Measurements from ENCODE around the gene KIF2B. TPM values are rescaled to one million over a fixed set of nuclear protein-coding genes. Genes with fewer than 3 reads are reported as not detected.
"Not testable (repeated sequence)": the region's sequence is repeated elsewhere in the genome, so short reads cannot be mapped to it uniquely, and the experiment has no call there.

KIF2B gene
- total and polyA plus RNA-seq, 2 of the 4 experiments (the other 2 are of a cell fraction), result not detected

DNA sequence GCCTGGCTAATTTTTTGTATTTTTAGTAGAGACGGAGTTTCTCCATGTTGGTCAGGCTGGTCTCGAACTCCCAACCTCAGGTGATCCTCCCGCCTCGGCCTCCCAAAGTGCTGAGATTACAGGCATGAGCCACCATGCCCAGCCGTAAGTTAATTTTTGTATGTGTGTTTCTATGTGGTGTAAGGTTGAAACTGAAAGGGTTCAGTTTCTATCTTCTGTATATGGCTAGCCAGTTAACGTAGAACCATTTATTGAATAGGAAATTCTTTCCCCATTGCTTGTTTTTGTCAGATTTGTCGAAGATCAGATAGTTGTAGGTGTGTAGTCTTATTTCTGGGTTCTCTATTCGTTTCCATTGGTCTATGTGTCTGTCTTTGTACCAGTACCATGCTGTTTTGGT lies 12.0 kb downstream of the KIF2B start:
- H4K5ac ChIP-seq (ENCODE audit: low read depth, low read length); H2BK120ac ChIP-seq (ENCODE audit: low read depth, low read length); H3K79me1 ChIP-seq (ENCODE audit: low read depth in 1 of 2, low read length in 2 of 2); H3K23ac ChIP-seq (ENCODE audit: low read depth, low read length); H4K20me1 ChIP-seq (ENCODE audit: insufficient read depth, low read length); H2BK20ac ChIP-seq (ENCODE audit: low read depth, low read length); H4K91ac ChIP-seq (ENCODE audit: insufficient read depth, low read depth, low read length); ATAC-seq (ENCODE audit: low read depth); H4K8ac ChIP-seq (ENCODE audit: low read depth in 2 of 2, low read length in 2 of 2); H3K18ac ChIP-seq (ENCODE audit: low read depth, low read length); H3K14ac ChIP-seq (replicated peaks; ENCODE audit: low read depth, low read length); BruUV-seq (replicated peaks); H3K4me2 ChIP-seq (ENCODE audit: low read depth, low read length); H3K9me3 ChIP-seq (ENCODE audit: control insufficient read depth, insufficient read depth, low read length); H3K36me3 ChIP-seq (ENCODE audit: control insufficient read depth, insufficient read depth, low read length); CTCF ChIA-PET; H3K9ac ChIP-seq (ENCODE audit: low read depth, low read length); intact Hi-C loops (cut with micrococcal nuclease); H2BK15ac ChIP-seq (ENCODE audit: low read depth, low read length); H3K4ac ChIP-seq (ENCODE audit: low read depth, low read length); H3K56ac ChIP-seq (ENCODE audit: extremely low read depth, insufficient read depth, low read length); H3K27me3 ChIP-seq (ENCODE audit: control insufficient read depth, insufficient read depth, low read length); H3K27ac ChIP-seq (ENCODE audit: insufficient read depth, low read length); H2BK5ac ChIP-seq (ENCODE audit: low read depth, low read length, poor library complexity, severe bottlenecking); H3K4me1 ChIP-seq (ENCODE audit: control insufficient read depth, insufficient read depth, low read length); H2AK5ac ChIP-seq (ENCODE audit: low read depth, low read length); H2AFZ ChIP-seq (replicated peaks; ENCODE audit: low read length, poor library complexity); dilution Hi-C loops (cut with HindIII; ENCODE audit: low sequenced_read_pairs, unreplicated experiment); H3K9me1 ChIP-seq (ENCODE audit: insufficient read depth, low read length); DNase-seq; POLR2A ChIA-PET (ENCODE audit: unreplicated experiment); H2AK9ac ChIP-seq (replicated peaks; ENCODE audit: low read depth, low read length, poor library complexity); in situ Hi-C loops (cut with MboI; ENCODE audit: low sequenced_read_pairs); H3K4me3 ChIP-seq (ENCODE audit: insufficient read depth, low read depth, low read length): not testable (repeated sequence)
- 50% methylated on average over 1 of the region's 8 CpGs; no CpG with 5 or more reads in 1 of the 2 experiments for WGBS, 2 experiments (ENCODE audit: extremely low coverage in 2 of 2, insufficient read length in 1 of 2)
